ENCODE measurements around the gene CRYBB1.

Gene CRYBB1

DNA sequence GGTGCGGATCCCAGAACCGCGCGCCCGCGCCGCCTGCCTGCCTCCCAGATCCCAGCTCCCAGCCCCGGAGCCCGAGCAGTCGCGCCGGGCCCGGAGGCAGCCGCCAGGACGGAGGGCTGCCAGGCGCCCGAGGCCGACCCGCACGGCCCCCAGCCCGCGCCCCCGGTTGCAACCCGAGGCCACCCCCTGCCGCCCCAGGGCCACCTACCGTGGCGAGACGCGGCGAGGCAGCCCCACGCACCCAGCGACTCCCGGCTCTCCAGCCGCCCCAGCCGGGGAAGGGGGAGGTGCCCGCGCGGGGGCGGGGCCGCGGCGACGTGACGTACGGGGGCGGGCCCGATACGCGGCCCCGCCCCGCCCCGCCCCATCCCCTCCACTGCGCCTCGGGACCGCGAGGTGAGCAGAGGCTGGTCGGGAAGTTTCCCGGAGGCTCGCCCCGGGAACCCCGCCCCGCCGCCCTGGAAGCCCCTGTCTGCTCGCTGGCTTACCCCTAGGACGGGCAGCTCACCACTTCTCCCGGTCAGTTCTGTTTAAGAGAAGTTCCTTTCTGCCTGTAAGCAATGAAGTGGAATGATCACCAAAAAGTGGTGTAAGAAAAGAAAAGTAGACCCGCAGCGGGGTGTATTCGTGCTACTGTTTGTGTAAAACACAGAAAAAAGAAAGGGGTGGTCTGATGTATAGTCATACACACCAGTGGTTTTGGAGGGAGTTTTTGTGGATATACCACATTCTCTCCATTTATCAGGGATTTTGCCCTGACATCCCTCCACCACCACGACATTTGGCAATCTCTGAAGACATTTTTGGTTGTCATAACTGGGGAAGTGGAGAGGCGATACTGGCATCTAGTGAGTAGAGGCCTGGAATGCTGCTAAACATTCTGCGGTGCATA, 27.7 kb downstream of the CRYBB1 start, which contains the start of gene TPST2:
TSS of gene TPST2 (minus strand) at position 288 of the 892 bp plus-strand sequence. CDS start 48,502 bp downstream, outside the sequence.
- H2AK5ac ChIP-seq (ENCODE audit: low read length) = peak within 1 kb of the TSS; percentile 8
- peak within 1 kb of the TSS; percentile 62 for H3K9ac ChIP-seq (ENCODE audit: low read length)
- peak within 1 kb of the TSS; percentile 95 for H2AFZ ChIP-seq (ENCODE audit: insufficient read depth, low read length, poor library complexity)
- WGBS (ENCODE audit: extremely low coverage, insufficient coverage, insufficient read length) = no CpG with 5 or more reads among the region's 72 CpGs
- peak within 1 kb of the TSS; percentile 68 for H2BK5ac ChIP-seq (ENCODE audit: low read depth, low read length, poor library complexity)
- H3K4me2 ChIP-seq (ENCODE audit: low read length) = peak within 1 kb of the TSS; percentile 64
- H4K12ac ChIP-seq (ENCODE audit: low read depth, low read length) = peak within 1 kb of the TSS; percentile 81
- H3K9me3 ChIP-seq (ENCODE audit: insufficient read depth, low read depth, low read length) = no peaks in the 10 kb centered on the region
- H3K14ac ChIP-seq (ENCODE audit: low read length) = peak within 1 kb of the TSS; percentile 77
- peak within 1 kb of the TSS; percentile 52 for H2BK120ac ChIP-seq (ENCODE audit: insufficient read depth, low read length, poor library complexity)
- peak within 1 kb of the TSS; percentile 46 for H3K4ac ChIP-seq (ENCODE audit: low read depth, low read length)
- H3K79me2 ChIP-seq (ENCODE audit: control insufficient read depth, insufficient read depth, low read length, poor library complexity) = peaks cover 9% of the 10 kb centered on the region
- peak within 1 kb of the TSS; percentile 85 for H3K4me3 ChIP-seq (ENCODE audit: low read depth, low read length)
- DNase-seq = peak; percentile 60 to 85
- H4K8ac ChIP-seq (ENCODE audit: low read depth, low read length) = peak within 1 kb of the TSS; percentile 65
- peaks cover 0 to 3% of the 10 kb centered on the region in 2 experiments for H3K36me3 ChIP-seq (ENCODE audit: control insufficient read depth in 1 of 2, insufficient read depth in 2 of 2, low read length in 2 of 2)
- peaks cover 7% of the 10 kb centered on the region for H3K79me1 ChIP-seq (ENCODE audit: low read length)
- H3K27me3 ChIP-seq (ENCODE audit: insufficient read depth, low read length) = no peaks in the 10 kb centered on the region
- H3K27ac ChIP-seq (ENCODE audit: low read depth, low read length) = no peak within 1 kb of the TSS
- no peak within 1 kb of the TSS for H2BK12ac ChIP-seq (ENCODE audit: low read length)
- peak within 1 kb of the TSS; percentile 78 for H4K91ac ChIP-seq (ENCODE audit: low read depth, low read length)
- H3K23ac ChIP-seq (ENCODE audit: low read length) = no peak within 1 kb of the TSS
- H3K18ac ChIP-seq (ENCODE audit: low read length) = peak within 1 kb of the TSS; percentile 92
- H3K4me1 ChIP-seq (ENCODE audit: control insufficient read depth in 1 of 2, insufficient read depth in 2 of 2, low read length in 2 of 2) = peaks cover 0 to 6% of the 10 kb centered on the region in 2 experiments

DNA sequence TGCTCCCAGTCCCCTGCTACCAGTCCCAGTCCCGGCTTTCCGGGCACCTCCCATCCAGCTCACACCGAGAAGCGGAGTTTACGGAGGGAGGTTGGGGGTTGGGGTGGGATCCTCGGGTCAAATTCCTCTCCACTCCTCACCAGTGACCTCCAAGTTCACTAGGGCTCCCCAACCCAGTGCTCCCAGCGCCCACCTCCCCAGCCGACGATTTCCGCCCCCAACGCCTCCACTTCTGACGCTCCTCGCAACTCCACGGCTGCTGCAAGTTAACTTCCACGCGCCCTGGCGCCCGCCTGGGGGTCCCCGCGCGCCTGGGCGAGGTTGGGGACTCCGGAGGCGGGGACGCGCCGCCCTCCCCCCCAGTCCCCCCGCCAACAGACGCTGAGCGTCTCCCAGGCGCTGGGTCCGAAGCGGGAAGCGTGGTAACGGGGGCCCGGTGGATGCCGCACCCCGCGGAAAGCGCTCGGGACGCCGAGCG, 28.4 kb downstream of the CRYBB1 start:
- Histone ChIP-seq H3K27me3 (ENCODE audit: insufficient read depth, low read length) (no peaks in the 10 kb centered on the region), H3K4me2 (ENCODE audit: low read length) (peak overlapping the region; percentile 64), H3K4me1 (ENCODE audit: control insufficient read depth in 1 of 2, insufficient read depth in 2 of 2, low read length in 2 of 2) (peaks cover 0 to 6% of the 10 kb centered on the region in 2 experiments), H3K14ac (ENCODE audit: low read length) (peak overlapping the region; percentile 77), H4K91ac (ENCODE audit: low read depth, low read length) (peak overlapping the region; percentile 78), H3K18ac (ENCODE audit: low read length) (peak overlapping the region; percentile 92), H3K79me2 (ENCODE audit: control insufficient read depth, insufficient read depth, low read length, poor library complexity) (peaks cover 9% of the 10 kb centered on the region), H3K23ac (ENCODE audit: low read length) (no peak overlapping the region), H2AK5ac (ENCODE audit: low read length) (peak overlapping the region; percentile 8), H3K27ac (ENCODE audit: low read depth, low read length) (no peak overlapping the region), H3K4ac (ENCODE audit: low read depth, low read length) (peak overlapping the region; percentile 46), H2BK120ac (ENCODE audit: insufficient read depth, low read length, poor library complexity) (peak overlapping the region; percentile 30), H3K9me3 (ENCODE audit: insufficient read depth, low read depth, low read length) (no peaks in the 10 kb centered on the region), H2AFZ (ENCODE audit: insufficient read depth, low read length, poor library complexity) (peak overlapping the region; percentile 84), H4K8ac (ENCODE audit: low read depth, low read length) (peak overlapping the region; percentile 65), H3K4me3 (ENCODE audit: low read depth, low read length) (peak overlapping the region; percentile 85), H2BK5ac (ENCODE audit: low read depth, low read length, poor library complexity) (peak overlapping the region; percentile 68), H3K9ac (ENCODE audit: low read length) (peak overlapping the region; percentile 34), H4K12ac (ENCODE audit: low read depth, low read length) (no peak overlapping the region), H3K36me3 (ENCODE audit: control insufficient read depth in 1 of 2, insufficient read depth in 2 of 2, low read length in 2 of 2) (peaks cover 0 to 3% of the 10 kb centered on the region in 2 experiments), H3K79me1 (ENCODE audit: low read length) (peaks cover 7% of the 10 kb centered on the region), H2BK12ac (ENCODE audit: low read length) (no peak overlapping the region)
- WGBS (ENCODE audit: extremely low coverage, insufficient coverage, insufficient read length) = no CpG with 5 or more reads among the region's 44 CpGs
- DNase-seq = peak in 1 of 2 donors; percentile 38

DNA sequence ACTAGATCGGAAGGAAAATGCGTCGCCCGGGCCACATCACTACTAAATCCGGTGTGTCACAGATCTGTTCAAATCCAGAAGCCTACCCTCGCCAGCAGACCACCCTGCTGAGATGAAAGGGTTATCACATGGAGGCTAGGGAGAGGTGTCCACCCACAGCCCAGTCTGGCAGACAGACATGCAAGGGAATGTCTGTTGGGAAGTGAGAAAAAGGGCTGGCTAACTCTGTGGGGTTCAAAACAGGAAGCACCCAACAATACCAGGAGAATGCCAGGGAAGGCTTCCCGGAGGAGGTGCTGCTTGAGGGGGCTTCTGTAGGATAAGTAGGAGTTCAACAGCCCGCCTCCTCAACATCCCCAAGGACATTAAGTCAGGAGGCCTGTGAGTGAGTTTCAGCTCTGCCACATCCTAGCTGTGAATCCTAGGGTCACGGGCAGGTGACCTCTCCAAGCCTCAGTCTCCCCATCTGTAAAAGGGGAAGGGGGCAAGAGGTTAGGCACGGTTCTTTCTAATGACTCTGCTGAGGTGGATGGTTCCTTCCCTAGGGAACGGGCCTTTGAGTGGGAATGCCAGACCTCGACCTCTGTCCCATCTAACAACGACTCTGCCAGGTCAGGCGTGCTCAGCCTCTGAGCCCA, 29.0 kb downstream of the CRYBB1 start:
- Histone ChIP-seq H2AK5ac (ENCODE audit: low read length) (no peak overlapping the region), H3K4me1 (ENCODE audit: control insufficient read depth in 1 of 2, insufficient read depth in 2 of 2, low read length in 2 of 2) (peaks cover 0 to 6% of the 10 kb centered on the region in 2 experiments), H3K18ac (ENCODE audit: low read length) (peak overlapping the region; percentile 28), H3K27me3 (ENCODE audit: insufficient read depth, low read length) (no peaks in the 10 kb centered on the region), H3K79me1 (ENCODE audit: low read length) (peaks cover 7% of the 10 kb centered on the region), H2BK120ac (ENCODE audit: insufficient read depth, low read length, poor library complexity) (no peak overlapping the region), H3K36me3 (ENCODE audit: control insufficient read depth in 1 of 2, insufficient read depth in 2 of 2, low read length in 2 of 2) (peaks cover 0 to 5% of the 10 kb centered on the region in 2 experiments), H2AFZ (ENCODE audit: insufficient read depth, low read length, poor library complexity) (no peak overlapping the region), H3K9ac (ENCODE audit: low read length) (no peak overlapping the region), H4K12ac (ENCODE audit: low read depth, low read length) (no peak overlapping the region), H3K27ac (ENCODE audit: low read depth, low read length) (no peak overlapping the region), H3K14ac (ENCODE audit: low read length) (peak overlapping the region; percentile 3), H2BK12ac (ENCODE audit: low read length) (no peak overlapping the region), H3K4me3 (ENCODE audit: low read depth, low read length) (peak overlapping the region; percentile 85), H2BK5ac (ENCODE audit: low read depth, low read length, poor library complexity) (no peak overlapping the region), H3K9me3 (ENCODE audit: insufficient read depth, low read depth, low read length) (no peaks in the 10 kb centered on the region), H3K23ac (ENCODE audit: low read length) (no peak overlapping the region), H4K91ac (ENCODE audit: low read depth, low read length) (peak overlapping the region; percentile 15), H4K8ac (ENCODE audit: low read depth, low read length) (no peak overlapping the region), H3K4me2 (ENCODE audit: low read length) (peak overlapping the region; percentile 64), H3K4ac (ENCODE audit: low read depth, low read length) (peak overlapping the region; percentile 46), H3K79me2 (ENCODE audit: control insufficient read depth, insufficient read depth, low read length, poor library complexity) (peaks cover 9% of the 10 kb centered on the region)
- no CpG with 5 or more reads among the region's 14 CpGs for WGBS (ENCODE audit: extremely low coverage, insufficient coverage, insufficient read length)
- peak in 1 of 2 donors; percentile 41 for DNase-seq

DNA sequence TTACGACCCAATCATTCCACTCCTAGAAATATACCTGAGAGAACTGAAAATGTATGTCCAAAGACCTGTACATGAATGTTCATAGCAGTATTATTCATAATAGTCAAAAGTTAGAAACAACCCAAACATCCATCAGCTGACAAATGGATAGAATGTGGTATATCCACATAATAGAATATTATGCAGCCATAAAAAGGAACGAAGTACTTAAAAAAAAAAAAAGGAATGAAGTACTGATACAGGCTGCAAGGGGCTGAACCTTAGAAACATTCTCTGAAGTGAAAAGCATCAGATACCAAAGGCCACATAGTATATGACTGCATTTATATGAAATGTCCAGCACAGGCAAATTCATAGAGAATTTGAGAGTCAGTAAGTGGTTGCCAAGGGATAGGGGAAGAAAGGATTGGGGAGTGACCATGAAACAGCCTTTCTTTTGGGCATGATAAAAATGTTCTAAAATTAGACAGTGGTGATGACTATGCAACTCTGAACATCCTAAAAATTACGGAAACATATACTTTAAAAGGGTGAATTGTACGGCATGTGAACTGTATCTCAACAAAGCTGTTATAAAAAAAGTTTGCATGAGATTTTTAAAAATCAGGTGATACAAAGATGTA, 29.7 kb downstream of the CRYBB1 start:
- Histone ChIP-seq H3K9me3 (ENCODE audit: insufficient read depth, low read depth, low read length) (no peaks in the 10 kb centered on the region), H3K4me1 (ENCODE audit: control insufficient read depth in 1 of 2, insufficient read depth in 2 of 2, low read length in 2 of 2) (peaks cover 0 to 6% of the 10 kb centered on the region in 2 experiments), H2BK12ac (ENCODE audit: low read length) (no peak overlapping the region), H3K4me2 (ENCODE audit: low read length) (no peak overlapping the region), H3K27ac (ENCODE audit: low read depth, low read length) (no peak overlapping the region), H4K12ac (ENCODE audit: low read depth, low read length) (no peak overlapping the region), H3K18ac (ENCODE audit: low read length) (no peak overlapping the region), H4K8ac (ENCODE audit: low read depth, low read length) (no peak overlapping the region), H3K9ac (ENCODE audit: low read length) (no peak overlapping the region), H2BK5ac (ENCODE audit: low read depth, low read length, poor library complexity) (no peak overlapping the region), H3K36me3 (ENCODE audit: control insufficient read depth in 1 of 2, insufficient read depth in 2 of 2, low read length in 2 of 2) (peaks cover 0 to 5% of the 10 kb centered on the region in 2 experiments), H3K79me1 (ENCODE audit: low read length) (peaks cover 7% of the 10 kb centered on the region), H4K91ac (ENCODE audit: low read depth, low read length) (no peak overlapping the region), H3K79me2 (ENCODE audit: control insufficient read depth, insufficient read depth, low read length, poor library complexity) (peaks cover 9% of the 10 kb centered on the region), H3K27me3 (ENCODE audit: insufficient read depth, low read length) (no peaks in the 10 kb centered on the region), H3K4ac (ENCODE audit: low read depth, low read length) (no peak overlapping the region), H3K14ac (ENCODE audit: low read length) (no peak overlapping the region), H2AK5ac (ENCODE audit: low read length) (no peak overlapping the region), H2BK120ac (ENCODE audit: insufficient read depth, low read length, poor library complexity) (no peak overlapping the region), H3K4me3 (ENCODE audit: low read depth, low read length) (no peak overlapping the region), H2AFZ (ENCODE audit: insufficient read depth, low read length, poor library complexity) (no peak overlapping the region), H3K23ac (ENCODE audit: low read length) (no peak overlapping the region)
- peak in 1 of 2 donors; percentile 45 for DNase-seq
- WGBS (ENCODE audit: extremely low coverage, insufficient coverage, insufficient read length) = no CpG with 5 or more reads among the region's 4 CpGs
